Stimulated activated CD8-positive, alpha-beta memory T cell treated with anti-CD3 and anti-CD28 coated beads, Interleukin-12 subunit alpha, Interleukin-12 subunit beta, amount 100 ng/mL, for 4 hours (primary cell): ENCODE results near the gene SLC6A6.

Experiments
- DNase-seq: peaks from one replicate; pipeline ENCODE4 v3.0.0-alpha.2; 2020; ENCODE audit warnings: low read depth

Gene SLC6A6

GRCh38 chr3:14522768-14523167 lies 120.4 kb downstream of the SLC6A6 start:
- no peak for DNase-seq

DNA sequence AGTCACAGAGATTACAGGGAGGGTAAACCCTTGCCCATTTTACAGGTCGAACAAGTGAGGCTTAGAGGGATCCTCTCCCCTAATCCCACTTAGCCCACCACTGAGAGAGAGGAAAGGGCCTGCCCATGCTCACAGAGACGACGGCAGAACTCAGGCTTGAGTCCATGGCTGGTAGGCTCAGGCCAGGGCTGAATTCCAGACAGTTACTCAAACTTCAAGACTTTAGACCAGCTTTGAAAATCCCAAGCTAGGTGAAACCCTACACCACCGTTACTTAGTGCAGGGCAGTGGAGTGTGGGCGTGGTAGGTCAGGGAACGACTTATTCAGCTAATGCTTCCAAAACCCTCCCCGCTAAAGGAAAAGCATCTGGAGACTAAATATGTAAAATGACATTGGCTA lies 121.4 kb downstream of the SLC6A6 start:
- no peak for DNase-seq

GRCh38 chr3:14524311-14524711 lies 121.9 kb downstream of the SLC6A6 start:
- no peak for DNase-seq

GRCh38 chr3:14524920-14525660 lies 122.7 kb downstream of the SLC6A6 start:
- DNase-seq, result no peak

DNA sequence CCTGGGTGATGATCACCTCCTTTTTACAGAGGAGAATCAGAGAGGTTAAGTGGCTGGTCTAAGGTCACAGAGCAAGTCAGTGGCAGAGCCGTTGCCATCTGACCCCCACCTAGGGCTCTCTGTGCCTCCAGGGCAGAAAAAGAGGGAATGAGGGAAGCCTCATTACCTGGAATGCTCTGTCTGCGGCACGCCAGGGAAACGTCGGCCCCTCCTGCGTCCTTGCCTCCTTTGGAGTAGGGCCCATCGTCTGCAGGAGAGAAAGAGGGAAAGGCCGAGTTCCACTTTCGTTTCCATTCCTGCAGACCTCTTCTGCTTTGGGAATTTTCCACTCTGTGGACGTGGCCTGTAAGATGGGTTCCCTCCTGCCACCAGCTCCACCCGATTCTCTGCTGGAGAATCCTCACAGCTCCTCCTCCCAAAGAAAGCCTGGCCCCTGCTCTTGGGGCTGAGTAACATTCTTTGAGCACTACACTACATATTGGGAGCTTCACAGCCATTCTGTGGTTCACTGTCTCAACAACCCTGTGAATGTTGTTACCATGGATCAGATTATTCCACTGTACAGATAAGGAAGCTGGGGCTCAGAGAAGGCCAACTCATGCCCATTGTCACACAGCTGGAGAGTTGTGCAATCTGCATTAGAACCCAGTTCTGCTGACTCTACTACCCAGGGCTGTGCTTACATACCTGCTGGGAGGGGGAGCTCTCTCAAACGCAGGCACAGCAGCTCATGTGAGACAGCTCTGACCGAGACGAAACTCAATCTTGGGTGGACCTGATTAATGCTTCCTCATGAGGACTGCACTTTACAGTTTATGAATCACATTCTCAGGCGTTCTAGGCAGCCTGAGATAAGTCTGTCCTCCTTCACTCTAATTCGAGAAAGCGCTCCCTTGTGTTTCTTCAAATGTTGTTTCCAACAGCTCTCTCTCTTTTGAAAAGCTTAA lies 123.6 kb downstream of the SLC6A6 start:
- DNase-seq, result no peak

DNA sequence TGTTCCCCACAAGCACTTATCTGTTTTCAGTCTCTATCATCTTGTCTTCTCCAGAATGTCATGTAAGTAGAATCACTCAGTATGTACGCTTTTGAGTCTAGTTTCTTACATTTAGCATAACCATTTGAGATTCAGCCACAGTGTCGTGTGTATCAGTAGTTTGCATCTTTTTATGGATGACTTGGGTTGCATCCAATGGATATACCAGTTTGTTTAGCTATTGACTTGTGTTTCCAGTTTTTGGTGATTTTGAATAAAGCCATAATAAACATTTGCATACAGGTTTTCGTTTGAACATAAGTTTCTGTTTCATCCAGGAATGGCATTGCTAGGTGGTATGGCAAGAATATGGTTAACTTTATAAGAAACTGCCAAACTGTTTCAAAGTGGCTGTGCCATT lies 125.7 kb downstream of the SLC6A6 start:
- DNase-seq, result no peak

DNA sequence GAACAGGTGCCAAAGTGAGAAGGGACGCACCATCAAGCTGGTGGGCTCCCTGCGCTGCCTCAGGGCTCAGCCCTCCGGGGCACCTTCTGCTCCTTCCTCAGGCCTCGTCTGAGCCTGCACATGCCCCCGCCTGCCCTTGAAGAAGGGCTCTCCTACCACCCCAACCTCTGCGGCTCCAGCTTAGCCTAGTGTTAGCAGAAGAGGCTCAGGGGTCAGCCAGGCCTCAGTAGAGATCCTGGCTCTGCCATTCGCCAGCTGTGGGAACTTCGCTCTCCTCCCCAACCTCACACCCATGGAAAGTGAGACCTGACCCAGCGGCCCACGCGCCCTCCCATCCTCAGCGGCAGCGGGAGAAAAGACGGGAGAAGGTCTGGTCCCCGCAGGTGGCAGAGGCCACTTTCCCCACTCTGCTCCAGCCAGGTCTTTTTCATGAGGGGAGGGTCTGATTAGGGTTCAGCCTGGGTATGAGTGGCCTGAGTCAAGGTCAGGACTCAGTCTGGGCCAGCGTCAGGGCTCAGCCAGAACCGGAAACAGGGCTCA lies 129.5 kb downstream of the SLC6A6 start:
- DNase-seq, result no peak

- no peak for DNase-seq
Observed at GRCh38 chr3:14532691-14533456, 130.5 kb downstream of the SLC6A6 start.

GRCh38 chr3:14533457-14533958 lies 131.1 kb downstream of the SLC6A6 start:
- DNase-seq, result no peak

DNA sequence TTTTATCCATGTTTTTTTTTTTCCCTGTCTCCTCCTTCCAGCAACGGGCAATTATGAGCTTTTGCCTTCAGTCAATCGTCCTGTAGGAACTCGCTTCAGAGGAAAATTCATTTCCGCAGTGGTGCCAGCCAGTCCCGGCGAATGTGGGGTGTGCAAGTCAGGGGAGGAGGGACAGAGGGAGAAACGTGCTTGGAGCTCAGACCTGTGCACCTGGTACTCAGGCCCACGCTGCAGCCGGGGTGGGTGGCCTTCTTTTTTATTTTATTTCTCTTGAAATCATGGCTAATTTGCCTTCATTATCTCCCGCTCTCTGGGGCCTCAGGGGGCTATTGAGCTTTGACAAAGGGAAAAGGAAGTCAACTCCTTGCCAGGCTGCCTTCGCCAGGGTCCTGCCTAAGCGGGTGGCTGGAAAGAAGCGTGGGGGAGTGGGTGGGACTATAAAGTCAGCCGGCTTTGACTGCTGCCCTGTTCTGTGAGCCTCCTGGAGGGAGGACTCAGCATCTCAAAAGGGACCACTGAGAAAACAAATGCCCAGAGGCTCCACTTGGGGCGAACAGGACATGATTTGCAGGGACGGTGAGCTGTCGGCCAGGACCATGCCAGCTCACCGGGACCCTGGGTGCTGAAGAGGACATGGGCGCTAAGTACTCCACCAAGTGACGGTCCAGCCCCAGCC lies 132.2 kb downstream of the SLC6A6 start:
- no peak for DNase-seq

- DNase-seq, result no peak
Observed at GRCh38 chr3:14535616-14536015, 133.2 kb downstream of the SLC6A6 start.

- no peak for DNase-seq
Observed at GRCh38 chr3:14536055-14536815, 133.8 kb downstream of the SLC6A6 start.

GRCh38 chr3:14536837-14537589 lies 134.6 kb downstream of the SLC6A6 start:
- DNase-seq, result no peak

GRCh38 chr3:14537590-14538450 lies 135.4 kb downstream of the SLC6A6 start:
- no peak for DNase-seq

DNA sequence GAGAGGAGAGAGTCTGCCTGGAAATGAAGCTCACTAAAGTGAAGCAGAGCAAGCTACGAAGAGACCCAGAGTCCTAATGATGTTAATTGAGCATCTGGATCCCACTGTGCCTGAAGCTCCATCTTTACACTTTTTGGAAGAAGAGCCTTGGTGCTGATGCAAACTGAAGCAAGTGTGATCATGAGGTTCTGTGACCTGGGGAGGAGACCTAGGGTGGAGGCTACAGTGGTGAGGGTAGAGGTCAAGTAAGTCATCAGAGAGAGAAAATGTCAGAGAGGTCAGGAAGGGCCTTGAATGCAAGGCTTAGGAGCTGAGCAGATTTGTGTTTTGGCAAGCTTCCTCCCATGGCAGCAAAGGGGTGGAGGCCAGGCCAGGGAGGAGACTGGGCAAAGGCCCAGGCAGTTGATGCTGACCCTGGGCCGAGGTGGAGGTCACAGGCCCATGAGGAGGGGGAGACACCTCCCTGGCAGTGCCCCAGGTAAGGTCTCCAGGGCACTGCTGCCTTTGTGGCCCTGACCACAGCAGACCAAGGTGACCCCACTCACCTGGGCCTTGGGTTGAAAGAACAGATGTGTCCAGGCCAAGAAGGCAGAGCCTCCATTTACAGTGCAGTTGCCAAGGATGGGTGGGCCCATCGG lies 136.2 kb downstream of the SLC6A6 start:
- DNase-seq, result no peak
